ENCODE data around the gene TCP11L2. TPM values are rescaled to one million over a fixed set of nuclear protein-coding genes. Genes with fewer than 3 reads are reported as not detected.

TCP11L2 gene
- total and polyA plus RNA-seq, 2 of the 8 experiments (the other 6 are each of a cell fraction or from before 2014, with no cell fraction given), result 2.1 to 7.1 TPM

DNA sequence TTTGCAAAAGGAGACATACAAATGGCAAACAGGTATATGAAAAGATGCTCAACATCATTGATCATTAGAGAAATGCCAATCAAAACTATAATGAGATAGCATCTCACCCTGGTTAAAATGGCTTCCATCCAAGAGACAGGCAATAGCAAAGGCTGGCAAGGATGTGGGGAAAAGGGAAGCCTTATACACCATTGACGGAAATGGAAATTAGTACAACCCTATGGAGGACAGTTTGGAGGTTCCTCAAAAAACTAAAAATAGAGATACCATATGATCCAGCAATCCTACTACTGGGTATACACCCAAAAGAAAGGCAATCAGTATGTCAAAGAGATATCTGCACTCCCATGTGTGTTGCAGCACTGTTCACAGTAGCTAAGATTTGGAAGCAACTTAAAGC, 37.4 kb upstream of the TCP11L2 start:
- H2BK20ac ChIP-seq (ENCODE audit: low read length), result no peak overlapping the region
- no peak overlapping the region for H4K5ac ChIP-seq (ENCODE audit: insufficient read length, low read depth, low read length)
- no peak overlapping the region for H4K8ac ChIP-seq (ENCODE audit: extremely low read depth, insufficient read depth, low read length)
- no peak overlapping the region for H2BK12ac ChIP-seq (ENCODE audit: low read depth, low read length)
- H3K4me2 ChIP-seq (ENCODE audit: insufficient read depth in 1 of 2, low read depth in 2 of 2, low read length in 2 of 2), result no peak overlapping the region
- no peak overlapping the region for H3K23ac ChIP-seq (ENCODE audit: insufficient read length)
- WGBS, 2 experiments (ENCODE audit: extremely low coverage in 1 of 2, insufficient coverage in 1 of 2, insufficient read length in 1 of 2, insufficient replicate concordance in 2 of 2, low coverage in 1 of 2, low lambda C conversion rate in 2 of 2, missing lambda C conversion rate in 1 of 2), result 72% methylated on average over 1 of the region's 1 CpG; no CpG with 5 or more reads in 1 of the 2 experiments
- no peak overlapping the region for H2BK15ac ChIP-seq (ENCODE audit: low read length)
- H3K14ac ChIP-seq (ENCODE audit: insufficient read length), result no peak overlapping the region
- no peak overlapping the region for H3K18ac ChIP-seq (ENCODE audit: extremely low read depth, low read length)
- no peaks in the 10 kb centered on the region for H3K79me2 ChIP-seq (ENCODE audit: control insufficient read depth in 1 of 2, insufficient read depth in 2 of 2, low read length in 2 of 2)
- no peak overlapping the region for H4K91ac ChIP-seq (replicated peaks; ENCODE audit: insufficient read length, low read length)
- no peak overlapping the region for H3K9ac ChIP-seq (replicated peaks in 1 of 4; ENCODE audit: extremely low read depth in 1 of 4, low read depth in 3 of 4, low read length in 3 of 4)
- no peaks in the 10 kb centered on the region; the same call in 1 of the 2 replicates for H3K79me1 ChIP-seq (ENCODE audit: low read depth, low read length)
- H2BK120ac ChIP-seq (replicated peaks; ENCODE audit: low read depth, low read length), result no peak overlapping the region
- H2AK5ac ChIP-seq (ENCODE audit: low read depth, low read length), result no peak overlapping the region
- no peak overlapping the region for H3K4ac ChIP-seq (replicated peaks; ENCODE audit: insufficient read length, low read depth, low read length)
- ChIA-PET POLR2A (ENCODE audit: partially characterized antibody) (interaction anchor here (1.6 kb wide), 1 partner anchor 9 kb away, joined by 5 read pairs; no protein-coding TSS in a partner anchor), CTCF (ENCODE audit: partially characterized antibody) (interaction anchor here (0.9 to 1.7 kb wide), 2 partner anchors 17 to 20 kb away, joined by 3 to 6 read pairs; no protein-coding TSS in a partner anchor)
- H3K36me3 ChIP-seq (ENCODE audit: control insufficient read depth in 2 of 4, insufficient read depth in 4 of 4, low read length in 3 of 4), result no peaks in the 10 kb centered on the region
- H2AFZ ChIP-seq (ENCODE audit: low read length), result no peak overlapping the region
- no peak for FAIRE-seq
- H3K23me2 ChIP-seq (ENCODE audit: low read depth, low read length), result no peaks in the 10 kb centered on the region
- H3K56ac ChIP-seq (replicated peaks; ENCODE audit: insufficient read length, low read depth, low read length), result no peak overlapping the region
- H3K4me1 ChIP-seq (replicated peaks in 1 of 4; ENCODE audit: control insufficient read depth in 3 of 4, insufficient read depth in 4 of 4, low read length in 3 of 4), result no peaks in the 10 kb centered on the region
- H4K20me1 ChIP-seq (replicated peaks in 1 of 2; ENCODE audit: control insufficient read depth in 1 of 2, insufficient read depth in 2 of 2, low read length in 2 of 2), result no peaks in the 10 kb centered on the region
- peak in 1 of 2 experiments; percentile 1 for DNase-seq (ENCODE audit: low read depth in 1 of 2, low spot score in 2 of 2)
- no peaks in the 10 kb centered on the region for H3K27me3 ChIP-seq (replicated peaks in 1 of 4; ENCODE audit: control insufficient read depth in 3 of 4, extremely low read depth in 1 of 4, insufficient read depth in 3 of 4, low read length in 3 of 4)
- no peaks in the 10 kb centered on the region for H3K9me3 ChIP-seq (ENCODE audit: insufficient read depth in 2 of 2, low read depth in 1 of 2, low read length in 1 of 2)
- H3K27ac ChIP-seq (ENCODE audit: low read depth, low read length), result no peak overlapping the region
- H2BK5ac ChIP-seq (ENCODE audit: low read depth, low read length), result no peak overlapping the region
- no peak overlapping the region for H3K4me3 ChIP-seq (ENCODE audit: extremely low read depth in 1 of 4, insufficient read depth in 2 of 4, low read depth in 3 of 4, low read length in 4 of 4)
- TF ChIP-seq RXRA (IDR thresholded peaks at IDR 0.05; ENCODE audit: insufficient read depth, low read depth, low read length), result no peak
- no peak for TF ChIP-seq EGR1 (IDR thresholded peaks at IDR 0.05; ENCODE audit: borderline replicate concordance, low read depth, low read length)
- TF ChIP-seq CBX5 (IDR thresholded peaks at IDR 0.05; ENCODE audit: low read depth, low read length), result no peak
- TF ChIP-seq EP300 (IDR thresholded peaks at IDR 0.05; ENCODE audit: borderline replicate concordance in 1 of 2, low read depth in 2 of 2, low read length in 2 of 2), result no peak
- TF ChIP-seq MAFK (IDR thresholded peaks at IDR 0.05; ENCODE audit: low read depth, low read length), result no peak
- TF ChIP-seq CTBP2 (IDR thresholded peaks at IDR 0.05; ENCODE audit: borderline replicate concordance, insufficient read depth, insufficient read length, low read length), result no peak
- no peak for TF ChIP-seq HDAC6 (IDR thresholded peaks at IDR 0.05; ENCODE audit: low read depth, low read length)
- TF ChIP-seq NANOG (IDR thresholded peaks at IDR 0.05; ENCODE audit: insufficient read depth, low read depth, low read length, poor library complexity, severe bottlenecking), result no peak
- no peak for TF ChIP-seq E2F6 (IDR thresholded peaks at IDR 0.05)
- TF ChIP-seq KDM5A (IDR thresholded peaks at IDR 0.05; ENCODE audit: low read length), result no peak
- no peak for TF ChIP-seq RBBP5 (IDR thresholded peaks at IDR 0.05; ENCODE audit: borderline replicate concordance, low read depth, low read length)
- TF ChIP-seq KDM4A (IDR thresholded peaks at IDR 0.05; ENCODE audit: low read depth, low read length, severe bottlenecking), result no peak
- no peak for TF ChIP-seq TEAD4 (IDR thresholded peaks at IDR 0.05; ENCODE audit: low read depth, low read length)
